Hindlimb muscle (tissue), 1 donor: Measurements from ENCODE around the gene PSMA7. TPM values are rescaled to one million over a fixed set of nuclear protein-coding genes. Genes with fewer than 3 reads are reported as not detected.

ENCODE experiments used
- DNase-seq: peaks from one replicate; pipeline ENCODE4 v3.0.0-alpha.2; 2013
- polyA plus RNA-seq: library from polyadenylated mRNA; unstranded; fragments of 120-200 nt; gene quantifications from one replicate; pipeline ENCODE4 v1.2.1, GENCODE V29; 2013; ENCODE audit not compliant: insufficient read length

The PSMA7 gene
- polyA plus RNA-seq, 1 donor = 156 TPM

DNA sequence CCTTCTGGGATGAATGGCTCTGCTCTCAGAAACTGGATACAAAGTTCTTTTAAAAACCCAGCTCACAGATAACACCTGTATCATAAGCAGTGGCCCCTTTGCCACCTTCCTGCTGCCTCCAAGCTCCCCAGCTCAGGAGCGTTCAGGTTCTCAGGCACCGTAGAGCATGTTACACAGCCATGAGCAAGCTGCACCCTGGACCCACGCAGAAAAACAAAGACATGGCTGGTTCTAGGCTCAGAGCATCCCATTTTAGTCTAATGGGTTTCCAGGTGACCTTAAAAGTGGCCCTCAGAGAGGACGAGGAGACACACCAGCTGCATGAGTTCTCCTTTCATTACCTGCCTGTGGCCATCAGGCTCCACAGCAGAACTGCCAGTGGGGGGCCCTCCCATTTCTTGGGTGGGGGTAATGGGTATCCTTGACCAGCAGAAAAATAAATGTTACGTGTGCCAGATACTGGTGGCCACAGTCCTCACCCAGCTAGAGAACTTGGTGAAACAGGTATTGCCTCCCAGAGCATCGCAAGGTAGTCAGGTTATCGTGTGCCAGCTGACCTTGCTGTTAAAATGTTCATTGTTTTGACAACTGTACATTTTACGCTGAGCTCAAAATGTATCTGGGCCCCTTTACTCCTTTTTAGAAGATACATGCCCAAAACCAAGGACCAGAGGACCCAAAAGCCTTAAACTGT lies 7.5 kb downstream of the PSMA7 start:
- DNase-seq = no peak

DNA sequence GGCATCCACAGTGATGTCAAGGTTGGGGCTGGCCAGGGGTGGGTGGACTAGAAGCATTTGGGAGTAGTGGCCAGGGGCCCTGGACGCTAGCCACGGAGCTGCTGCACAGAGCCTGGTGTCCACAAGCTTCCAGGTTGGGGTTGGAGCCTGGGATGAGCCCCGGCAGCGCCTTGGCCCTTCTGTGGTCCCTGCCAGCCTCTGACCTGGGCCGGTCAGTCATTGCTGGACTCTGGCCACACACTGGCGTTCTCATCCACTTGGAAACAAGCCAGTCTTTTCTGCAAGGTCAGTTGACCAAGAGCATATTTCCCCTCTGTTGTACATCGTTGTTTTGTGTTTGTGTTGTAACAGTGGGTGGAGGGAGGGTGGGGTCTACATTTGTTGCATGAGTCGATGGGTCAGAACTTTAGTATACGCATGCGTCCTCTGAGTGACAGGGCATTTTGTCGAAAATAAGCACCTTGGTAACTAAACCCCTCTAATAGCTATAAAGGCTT lies 8.4 kb downstream of the PSMA7 start:
- no peak for DNase-seq

GRCh38 chr20:62133864-62134263 lies 9.3 kb downstream of the PSMA7 start:
- DNase-seq = no peak

DNA sequence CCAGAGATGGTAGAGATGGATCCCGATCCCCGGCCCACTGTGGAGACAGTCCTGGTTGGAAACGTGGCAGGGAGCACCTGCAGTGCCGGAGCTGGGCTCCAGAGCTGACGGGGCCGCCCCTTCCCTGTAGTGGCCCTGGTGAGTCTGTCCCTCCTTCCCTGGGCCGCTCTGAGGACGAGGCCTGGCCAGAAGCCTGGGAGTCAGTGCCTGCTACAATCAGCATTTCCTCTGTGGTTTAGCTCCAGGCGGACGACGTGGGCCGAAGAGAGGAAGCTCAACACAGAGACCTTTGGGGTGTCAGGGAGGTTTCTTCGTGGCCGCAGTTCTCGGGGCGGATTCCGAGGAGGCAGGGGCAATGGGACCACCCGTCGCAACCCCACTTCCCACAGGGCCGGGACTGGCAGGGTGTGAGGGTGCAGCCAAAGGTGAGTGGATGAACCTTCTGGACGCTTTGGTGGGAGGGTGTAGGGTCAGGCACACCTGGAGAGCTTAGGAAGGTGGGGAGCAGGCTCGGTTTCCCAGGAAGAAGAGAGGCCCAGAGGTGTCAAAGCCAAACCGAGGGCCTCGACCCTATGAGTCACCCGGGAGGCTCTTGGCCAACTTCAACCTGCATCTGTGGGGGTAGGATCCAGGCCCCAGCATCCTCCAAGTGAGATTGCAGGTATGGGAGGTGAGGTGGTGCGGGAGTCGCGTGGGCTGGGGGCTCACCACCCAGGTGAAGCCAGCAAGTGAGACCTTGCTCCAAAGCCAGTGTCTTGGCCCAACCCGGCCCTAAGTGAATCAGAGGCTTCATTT lies 9.9 kb downstream of the PSMA7 start:
- DNase-seq = no peak

DNA sequence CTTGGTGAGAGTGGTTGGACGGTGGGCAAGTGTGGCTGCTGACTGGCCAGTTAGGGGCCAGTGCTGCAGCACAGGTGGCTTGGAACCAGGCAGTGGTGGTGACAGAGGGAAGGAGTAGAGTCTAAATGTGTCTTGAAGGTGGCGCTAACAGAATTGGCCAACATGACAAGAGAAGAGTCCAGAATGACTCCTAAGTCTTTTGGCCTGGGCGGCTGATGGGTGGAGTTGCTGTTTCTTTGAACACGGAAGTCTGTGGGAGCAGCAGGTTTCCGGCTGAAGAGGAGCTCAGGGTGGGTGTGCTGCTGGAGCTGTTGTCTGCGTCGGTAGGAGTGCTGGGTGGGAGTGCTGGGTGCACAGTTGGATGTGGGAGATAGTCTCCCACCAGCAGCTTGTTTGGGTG lies 10.8 kb downstream of the PSMA7 start:
- no peak for DNase-seq

- DNase-seq = no peak
Observed at GRCh38 chr20:62131560-62132320, 11.5 kb downstream of the PSMA7 start.

DNA sequence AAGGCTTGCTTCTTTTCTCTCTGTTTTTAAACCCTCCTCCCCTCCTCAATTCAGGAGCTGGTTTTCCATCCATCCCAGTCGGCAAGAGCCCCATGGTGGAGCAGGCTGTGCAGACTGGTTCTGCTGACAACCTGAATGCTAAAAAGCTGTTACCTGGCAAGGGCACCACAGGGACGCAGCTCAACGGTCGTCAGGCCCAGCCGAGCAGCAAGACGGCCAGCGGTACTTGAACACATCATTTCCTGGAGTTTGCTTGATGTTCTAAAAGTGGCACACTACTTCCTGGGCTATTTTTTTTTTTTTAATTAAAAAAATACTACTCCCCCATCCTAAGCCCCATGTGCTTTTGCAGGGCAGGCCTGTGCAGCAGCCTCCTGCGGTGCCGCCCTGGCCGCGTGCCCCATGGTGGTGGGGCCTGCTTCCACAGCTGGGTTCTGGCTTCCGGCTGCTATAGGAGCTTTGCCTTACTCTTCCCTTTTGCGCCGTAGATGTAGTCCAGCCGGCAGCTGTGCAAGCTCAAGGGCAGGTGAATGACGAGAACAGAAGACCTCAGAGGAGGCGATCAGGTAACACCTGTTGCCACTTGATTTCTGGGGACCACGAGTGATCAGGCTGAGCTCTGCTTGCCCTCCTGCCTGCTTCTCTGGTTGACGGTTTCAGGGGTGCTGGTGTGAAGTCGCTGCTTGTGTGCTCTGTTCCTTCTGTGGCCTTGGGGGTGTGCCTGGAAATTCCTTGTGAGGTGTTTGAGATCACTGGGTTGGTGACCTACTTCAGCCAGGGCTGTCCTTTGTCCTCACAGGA lies 13.3 kb downstream of the PSMA7 start:
- DNase-seq = no peak

DNA sequence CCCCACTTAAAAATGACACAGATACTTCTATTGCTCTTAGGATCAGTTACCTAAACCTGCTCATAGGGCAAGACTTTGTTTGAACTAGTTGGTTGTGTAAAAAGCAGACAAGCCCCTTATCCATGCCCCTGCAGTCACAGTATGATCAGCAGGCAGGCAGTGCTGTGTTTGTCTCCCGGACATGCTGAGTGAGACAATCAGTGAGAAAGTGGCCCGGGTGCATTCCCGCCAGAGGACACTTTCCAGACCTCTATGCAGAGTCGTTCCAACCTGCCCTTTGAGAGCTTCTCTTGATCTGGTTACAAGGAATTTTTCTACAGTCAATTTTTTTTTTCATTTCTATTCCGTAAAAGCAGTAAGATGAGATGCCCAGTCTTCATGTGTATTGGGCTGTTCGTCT lies 14.7 kb downstream of the PSMA7 start:
- DNase-seq = no peak

- DNase-seq = no peak
Observed at GRCh38 chr20:62127799-62128198, 15.4 kb downstream of the PSMA7 start.

- no peak for DNase-seq
Observed at GRCh38 chr20:62126141-62126540, 17.1 kb downstream of the PSMA7 start.

DNA sequence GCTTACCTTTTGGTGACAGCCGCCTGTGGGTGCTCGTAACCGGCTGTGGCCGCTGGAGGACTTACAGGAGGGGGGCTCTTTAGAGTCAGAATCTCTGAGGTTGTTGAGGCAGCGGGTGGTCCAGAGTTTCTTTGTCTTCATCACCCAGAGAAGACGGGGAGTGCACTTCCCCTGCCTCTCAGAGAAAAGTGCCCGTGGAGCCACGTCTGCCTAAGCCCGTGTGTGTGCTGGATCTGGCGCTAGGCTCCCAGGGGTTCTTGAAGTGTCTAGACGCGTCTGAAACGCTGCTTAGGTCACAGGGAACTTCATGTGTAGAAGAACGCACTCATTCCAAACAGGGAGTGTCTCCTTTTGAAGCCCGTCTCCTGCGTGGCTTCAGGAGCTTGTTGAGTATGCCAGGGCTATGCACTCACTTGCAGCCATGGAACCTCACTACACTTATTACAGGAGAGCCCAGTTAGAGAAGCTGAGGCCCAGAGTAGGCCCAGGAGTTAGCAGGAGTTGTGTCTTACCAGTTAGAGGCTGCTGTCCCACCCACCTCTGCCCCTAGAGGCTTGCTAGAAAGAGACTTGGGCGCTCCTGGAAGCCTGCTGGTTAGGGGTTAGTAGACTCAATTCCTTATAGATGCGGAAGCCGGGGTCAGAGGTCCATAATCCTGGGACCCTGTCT lies 19.6 kb downstream of the PSMA7 start:
- no peak for DNase-seq

DNA sequence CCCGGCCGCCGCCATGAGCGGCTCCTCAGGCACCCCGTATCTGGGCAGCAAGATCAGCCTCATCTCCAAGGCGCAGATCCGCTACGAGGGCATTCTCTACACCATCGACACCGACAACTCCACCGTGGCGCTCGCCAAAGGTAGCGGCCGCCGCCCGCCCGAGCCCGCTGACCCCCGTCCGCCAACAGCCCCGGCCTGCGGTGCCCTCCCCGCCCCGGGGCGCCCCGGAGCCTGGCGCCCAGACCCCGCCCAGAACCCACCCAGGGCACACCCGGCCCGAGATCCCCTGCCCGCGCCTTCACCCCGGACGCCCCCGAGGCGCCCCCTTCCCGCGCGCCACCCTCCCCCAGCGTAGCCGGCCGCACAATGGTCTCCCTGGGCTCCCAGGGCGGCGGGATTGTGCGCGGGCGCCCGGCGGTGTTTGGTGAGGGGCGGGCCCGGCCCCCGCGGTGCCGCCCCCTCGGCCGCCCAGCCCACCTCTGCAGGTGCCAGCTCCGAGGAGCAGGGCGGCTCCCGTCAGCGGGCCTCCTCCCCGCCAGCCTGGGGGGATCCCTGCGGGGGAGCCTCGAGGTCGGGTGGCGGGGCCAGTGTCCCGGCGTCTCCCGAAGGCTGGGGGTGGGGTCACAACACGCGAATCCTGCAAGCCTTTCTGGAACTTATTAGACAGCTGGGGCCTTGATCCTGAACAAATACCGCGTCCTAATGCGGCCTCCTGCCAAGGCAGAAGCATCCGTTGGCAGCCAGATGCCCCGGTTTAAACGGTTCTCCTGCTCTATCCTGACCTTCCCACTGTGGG lies 20.3 kb downstream of the PSMA7 start:
- DNase-seq = no peak

DNA sequence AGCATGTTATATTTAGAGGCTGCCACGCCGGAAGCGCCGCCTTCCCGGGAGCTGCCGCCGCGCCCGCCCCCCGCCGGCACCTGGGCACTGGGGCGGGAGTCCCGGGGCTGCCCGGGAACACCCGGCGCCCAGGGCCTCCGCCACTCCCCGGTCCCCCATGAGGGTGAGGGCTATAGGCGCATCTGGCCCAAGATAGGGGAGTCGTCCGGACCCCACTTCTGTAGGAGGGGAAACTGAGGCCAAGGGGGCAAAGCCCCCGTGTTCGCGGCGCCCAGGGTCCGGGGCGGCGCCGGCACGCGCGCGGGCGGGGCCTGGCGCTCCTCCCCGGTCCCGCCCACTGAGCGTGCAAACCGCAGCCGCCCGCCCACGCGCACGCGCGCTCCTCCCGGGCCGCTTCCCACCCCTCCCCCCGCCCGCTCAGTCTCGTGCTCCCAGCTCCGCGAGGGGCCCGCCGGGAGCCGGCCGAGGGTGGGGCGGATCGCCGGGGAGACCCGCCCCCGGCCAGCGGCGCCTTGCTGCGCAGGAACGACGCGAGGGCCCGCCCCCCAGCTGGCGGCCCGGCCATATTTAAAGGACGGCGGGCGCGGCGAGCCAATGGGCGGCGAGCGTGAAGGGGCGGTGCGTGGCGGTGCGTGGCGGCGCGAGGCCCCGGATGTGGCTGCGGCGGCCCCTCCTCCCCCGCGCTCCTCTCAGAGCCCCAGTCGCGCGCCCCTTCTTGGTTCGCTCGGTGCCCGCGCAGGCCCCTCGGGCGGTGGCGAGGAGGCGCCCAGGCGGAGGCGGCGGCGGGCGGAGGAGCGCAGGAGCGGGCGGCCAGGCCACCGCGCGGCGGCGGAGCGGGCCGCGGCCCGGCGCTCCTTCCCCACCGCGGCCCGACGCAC lies 21.2 kb downstream of the PSMA7 start, which contains the start of gene LSM14B:
LSM14B (plus strand) TSS at position 700 of the 878 bp plus-strand sequence. CDS start 192 bp downstream, outside the sequence.
- DNase-seq = peak; percentile 99

GRCh38 chr20:62120990-62121775 lies 22.0 kb downstream of the PSMA7 start:
- DNase-seq = no peak

- no peak for DNase-seq
Observed at GRCh38 chr20:62120365-62120762, 22.8 kb downstream of the PSMA7 start.

- DNase-seq = no peak
Observed at GRCh38 chr20:62119591-62120364, 23.4 kb downstream of the PSMA7 start.

- DNase-seq = no peak
Observed at GRCh38 chr20:62119115-62119514, 24.1 kb downstream of the PSMA7 start.
